Measurements from ENCODE around the gene TTC39C.
A peak's percentile ranks its signal among the peaks of the same experiment; 100 is the strongest.

Gene TTC39C

DNA sequence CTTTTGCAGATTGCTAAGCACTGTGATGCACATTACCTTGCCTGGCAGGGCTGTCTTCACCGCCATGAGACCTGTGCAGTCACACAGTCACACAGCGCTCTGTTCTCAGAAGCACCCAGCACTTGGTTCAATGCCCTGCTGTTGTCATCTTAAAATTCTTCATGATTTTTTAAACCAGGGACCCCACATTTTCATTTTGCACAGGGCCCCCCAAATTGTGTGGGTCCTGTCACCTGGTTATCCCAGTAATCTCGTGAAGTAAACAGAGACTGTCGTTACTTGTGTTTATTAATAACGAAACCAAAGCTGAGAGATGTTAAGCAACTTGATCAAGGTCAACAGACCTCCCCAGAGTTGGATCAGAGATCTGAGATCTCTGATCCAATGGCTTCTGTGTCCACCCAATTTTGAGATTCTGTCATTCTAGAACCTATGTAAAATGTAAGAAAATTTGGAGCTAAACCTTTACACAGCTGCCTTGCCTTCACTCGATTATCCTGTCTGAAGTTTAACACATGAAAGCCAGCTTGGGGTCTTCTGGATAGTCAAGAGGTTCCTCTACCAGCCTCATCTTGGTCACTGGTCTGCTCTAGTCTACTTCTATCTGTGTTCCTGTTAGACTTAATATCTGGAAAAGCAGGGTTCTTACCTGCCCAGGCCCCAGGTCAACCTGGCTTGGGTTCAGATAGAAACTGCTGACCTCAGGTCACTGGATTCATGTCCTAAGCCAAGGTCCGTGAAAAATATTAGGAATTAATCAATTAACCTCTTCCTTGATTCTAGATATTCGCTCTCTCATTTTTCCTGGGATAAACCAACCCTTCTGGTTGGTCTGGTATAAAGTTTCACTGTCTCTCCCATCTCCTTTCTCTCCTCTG lies 13.7 kb upstream of the TTC39C start:
- no peak for DNase-seq (ENCODE audit: low read depth in 1 of 2, low spot score in 1 of 2)
- Histone ChIP-seq H3K4me3 (replicated peaks; ENCODE audit: insufficient read depth, low read length) (no peak overlapping the region), H3K27me3 (ENCODE audit: insufficient read depth, poor library complexity, severe bottlenecking) (no peaks in the 10 kb centered on the region), H3K27ac (replicated peaks) (no peak overlapping the region)
- TF ChIP-seq POLR2AphosphoS5 (IDR thresholded peaks at IDR 0.05; ENCODE audit: low read depth): no peak
- TF ChIP-seq, protein P1, sequence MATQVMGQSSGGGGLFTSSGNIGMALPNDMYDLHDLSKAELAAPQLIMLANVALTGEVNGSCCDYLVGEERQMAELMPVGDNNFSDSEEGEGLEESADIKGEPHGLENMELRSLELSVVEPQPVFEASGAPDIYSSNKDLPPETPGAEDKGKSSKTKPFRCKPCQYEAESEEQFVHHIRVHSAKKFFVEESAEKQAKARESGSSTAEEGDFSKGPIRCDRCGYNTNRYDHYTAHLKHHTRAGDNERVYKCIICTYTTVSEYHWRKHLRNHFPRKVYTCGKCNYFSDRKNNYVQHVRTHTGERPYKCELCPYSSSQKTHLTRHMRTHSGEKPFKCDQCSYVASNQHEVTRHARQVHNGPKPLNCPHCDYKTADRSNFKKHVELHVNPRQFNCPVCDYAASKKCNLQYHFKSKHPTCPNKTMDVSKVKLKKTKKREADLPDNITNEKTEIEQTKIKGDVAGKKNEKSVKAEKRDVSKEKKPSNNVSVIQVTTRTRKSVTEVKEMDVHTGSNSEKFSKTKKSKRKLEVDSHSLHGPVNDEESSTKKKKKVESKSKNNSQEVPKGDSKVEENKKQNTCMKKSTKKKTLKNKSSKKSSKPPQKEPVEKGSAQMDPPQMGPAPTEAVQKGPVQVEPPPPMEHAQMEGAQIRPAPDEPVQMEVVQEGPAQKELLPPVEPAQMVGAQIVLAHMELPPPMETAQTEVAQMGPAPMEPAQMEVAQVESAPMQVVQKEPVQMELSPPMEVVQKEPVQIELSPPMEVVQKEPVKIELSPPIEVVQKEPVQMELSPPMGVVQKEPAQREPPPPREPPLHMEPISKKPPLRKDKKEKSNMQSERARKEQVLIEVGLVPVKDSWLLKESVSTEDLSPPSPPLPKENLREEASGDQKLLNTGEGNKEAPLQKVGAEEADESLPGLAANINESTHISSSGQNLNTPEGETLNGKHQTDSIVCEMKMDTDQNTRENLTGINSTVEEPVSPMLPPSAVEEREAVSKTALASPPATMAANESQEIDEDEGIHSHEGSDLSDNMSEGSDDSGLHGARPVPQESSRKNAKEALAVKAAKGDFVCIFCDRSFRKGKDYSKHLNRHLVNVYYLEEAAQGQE (IDR thresholded peaks at IDR 0.05; ENCODE audit: insufficient replicate concordance, low read depth): no peak
- TF ChIP-seq GABPA (IDR thresholded peaks at IDR 0.05; ENCODE audit: low read depth): no peak
- TF ChIP-seq SPI1 (IDR thresholded peaks at IDR 0.05; ENCODE audit: borderline replicate concordance, low read depth): no peak
- TF ChIP-seq, protein P2, sequence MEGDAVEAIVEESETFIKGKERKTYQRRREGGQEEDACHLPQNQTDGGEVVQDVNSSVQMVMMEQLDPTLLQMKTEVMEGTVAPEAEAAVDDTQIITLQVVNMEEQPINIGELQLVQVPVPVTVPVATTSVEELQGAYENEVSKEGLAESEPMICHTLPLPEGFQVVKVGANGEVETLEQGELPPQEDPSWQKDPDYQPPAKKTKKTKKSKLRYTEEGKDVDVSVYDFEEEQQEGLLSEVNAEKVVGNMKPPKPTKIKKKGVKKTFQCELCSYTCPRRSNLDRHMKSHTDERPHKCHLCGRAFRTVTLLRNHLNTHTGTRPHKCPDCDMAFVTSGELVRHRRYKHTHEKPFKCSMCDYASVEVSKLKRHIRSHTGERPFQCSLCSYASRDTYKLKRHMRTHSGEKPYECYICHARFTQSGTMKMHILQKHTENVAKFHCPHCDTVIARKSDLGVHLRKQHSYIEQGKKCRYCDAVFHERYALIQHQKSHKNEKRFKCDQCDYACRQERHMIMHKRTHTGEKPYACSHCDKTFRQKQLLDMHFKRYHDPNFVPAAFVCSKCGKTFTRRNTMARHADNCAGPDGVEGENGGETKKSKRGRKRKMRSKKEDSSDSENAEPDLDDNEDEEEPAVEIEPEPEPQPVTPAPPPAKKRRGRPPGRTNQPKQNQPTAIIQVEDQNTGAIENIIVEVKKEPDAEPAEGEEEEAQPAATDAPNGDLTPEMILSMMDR (IDR thresholded peaks at IDR 0.05; ENCODE audit: insufficient read depth, low read length): no peak

DNA sequence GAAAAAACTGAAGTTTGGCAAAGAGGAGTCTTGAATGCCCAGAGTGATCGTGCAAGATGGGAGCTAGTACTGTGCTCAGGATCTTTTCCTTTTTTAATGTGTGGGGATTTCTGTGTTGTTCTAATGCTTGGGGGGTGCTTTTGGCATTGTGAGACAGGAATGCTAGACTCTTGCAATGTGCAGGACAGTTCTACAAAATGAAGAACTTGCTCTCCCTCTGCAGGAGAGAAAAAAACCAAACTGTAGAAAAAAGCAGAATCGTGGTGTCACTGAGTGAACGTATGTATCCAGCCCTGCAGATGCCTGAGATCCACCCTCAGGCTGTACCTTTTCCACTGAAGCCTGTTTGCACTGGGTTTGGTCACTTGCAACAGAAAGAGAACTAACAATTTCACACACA lies 12.1 kb upstream of the TTC39C start:
- DNase-seq (ENCODE audit: low read depth in 1 of 2, low spot score in 1 of 2): peak in 1 of 2 experiments; percentile 29
- TF ChIP-seq POLR2AphosphoS5 (IDR thresholded peaks at IDR 0.05; ENCODE audit: low read depth) (no peak), SPI1 (IDR thresholded peaks at IDR 0.05; ENCODE audit: borderline replicate concordance, low read depth) (no peak), GABPA (IDR thresholded peaks at IDR 0.05; ENCODE audit: low read depth) (no peak)
- TF ChIP-seq, protein P2 (IDR thresholded peaks at IDR 0.05; ENCODE audit: insufficient read depth, low read length): no peak
- TF ChIP-seq, protein P1 (IDR thresholded peaks at IDR 0.05; ENCODE audit: insufficient replicate concordance, low read depth): no peak
- H3K4me3 ChIP-seq (replicated peaks; ENCODE audit: insufficient read depth, low read length): no peak overlapping the region
- no peaks in the 10 kb centered on the region for H3K27me3 ChIP-seq (ENCODE audit: insufficient read depth, poor library complexity, severe bottlenecking)
- H3K27ac ChIP-seq (replicated peaks): no peak overlapping the region

DNA sequence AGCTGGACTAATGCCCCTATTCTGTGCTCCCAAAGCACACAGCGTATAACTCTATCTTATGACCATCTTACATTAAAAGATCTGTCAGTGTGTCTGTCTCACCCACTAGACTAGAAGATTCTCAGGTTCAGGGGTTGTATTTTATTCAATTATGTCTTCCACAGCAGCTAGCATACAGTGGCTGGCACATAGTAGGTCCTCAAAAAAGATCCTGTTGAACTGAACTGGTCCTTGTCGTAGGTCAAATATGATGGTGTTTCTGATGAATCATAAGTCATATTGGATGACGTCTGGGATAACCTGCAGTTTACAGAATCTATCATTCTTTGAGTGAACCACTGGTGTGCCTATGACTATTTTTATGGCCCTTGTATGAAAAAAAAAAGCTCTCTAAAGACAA lies 11.3 kb upstream of the TTC39C start:
- Histone ChIP-seq H3K27ac (replicated peaks) (no peak overlapping the region), H3K4me3 (replicated peaks; ENCODE audit: insufficient read depth, low read length) (no peak overlapping the region), H3K27me3 (ENCODE audit: insufficient read depth, poor library complexity, severe bottlenecking) (no peaks in the 10 kb centered on the region)
- no peak for DNase-seq (ENCODE audit: low read depth in 1 of 2, low spot score in 1 of 2)
- no peak for TF ChIP-seq SPI1 (IDR thresholded peaks at IDR 0.05; ENCODE audit: borderline replicate concordance, low read depth)
- TF ChIP-seq POLR2AphosphoS5 (IDR thresholded peaks at IDR 0.05; ENCODE audit: low read depth): no peak
- TF ChIP-seq, protein P1 (IDR thresholded peaks at IDR 0.05; ENCODE audit: insufficient replicate concordance, low read depth): no peak
- TF ChIP-seq, protein P2 (IDR thresholded peaks at IDR 0.05; ENCODE audit: insufficient read depth, low read length): no peak
- no peak for TF ChIP-seq GABPA (IDR thresholded peaks at IDR 0.05; ENCODE audit: low read depth)
